Erythroblast (primary cell): ENCODE measurements around the gene UCHL3.

ENCODE experiments used
- DNase-seq, 2 experiments: peaks; one replicate each; lab custom pipeline; 2025; lab: John Stamatoyannopoulos, UW
- GATA1 ChIP-seq: IDR thresholded peaks from 2 replicates; pipeline ENCODE4 v1.6.1; 2011; ENCODE audit warnings: low read depth, mild to moderate bottlenecking, control low read depth, low read length, moderate library complexity
- POLR2A ChIP-seq: IDR thresholded peaks from 2 replicates; pipeline ENCODE4 v1.6.1; 2011; ENCODE audit warnings: mild to moderate bottlenecking, low read length

UCHL3 gene

DNA sequence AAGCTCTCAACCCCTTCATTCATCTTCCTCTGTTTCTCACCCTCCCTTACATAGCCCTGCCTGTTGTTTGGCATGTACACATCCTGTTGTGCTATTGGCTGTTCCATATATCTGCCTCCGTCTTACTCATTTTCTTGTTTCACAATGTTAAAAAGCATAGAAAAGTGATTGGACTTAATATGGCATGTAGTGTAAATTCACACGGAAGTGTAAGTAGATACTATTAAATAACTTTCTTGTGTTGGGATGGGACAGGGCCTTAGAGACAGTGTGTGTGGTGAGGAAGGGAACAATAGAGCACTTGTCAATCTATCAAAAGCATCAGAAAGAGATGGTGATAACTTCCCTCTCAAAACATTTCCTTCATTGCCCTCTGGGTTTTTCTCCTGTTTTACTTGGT lies 98.9 kb downstream of the UCHL3 start:
- TF ChIP-seq POLR2A = no peak
- no peak for TF ChIP-seq GATA1
- no peak for DNase-seq

DNA sequence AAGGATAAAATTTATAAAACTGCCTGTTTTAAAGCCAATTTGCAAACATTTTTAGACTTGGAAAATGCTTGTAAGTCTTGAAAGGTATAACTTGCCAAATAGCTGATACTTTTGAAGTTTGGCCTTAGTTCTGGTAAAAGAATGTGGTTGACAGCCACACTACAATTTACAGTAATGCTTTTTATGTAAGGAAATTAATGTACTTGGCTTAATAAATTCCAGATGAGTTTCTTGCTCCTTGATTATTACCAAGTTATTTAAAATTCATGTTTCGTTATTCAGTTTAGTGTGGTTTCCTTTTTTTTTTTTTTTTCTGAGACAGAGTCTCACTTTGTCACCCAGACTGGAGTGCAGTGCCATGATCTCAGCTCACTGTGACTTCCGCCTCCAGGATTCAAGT lies 101.4 kb downstream of the UCHL3 start:
- DNase-seq = no peak
- no peak for TF ChIP-seq GATA1
- no peak for TF ChIP-seq POLR2A

DNA sequence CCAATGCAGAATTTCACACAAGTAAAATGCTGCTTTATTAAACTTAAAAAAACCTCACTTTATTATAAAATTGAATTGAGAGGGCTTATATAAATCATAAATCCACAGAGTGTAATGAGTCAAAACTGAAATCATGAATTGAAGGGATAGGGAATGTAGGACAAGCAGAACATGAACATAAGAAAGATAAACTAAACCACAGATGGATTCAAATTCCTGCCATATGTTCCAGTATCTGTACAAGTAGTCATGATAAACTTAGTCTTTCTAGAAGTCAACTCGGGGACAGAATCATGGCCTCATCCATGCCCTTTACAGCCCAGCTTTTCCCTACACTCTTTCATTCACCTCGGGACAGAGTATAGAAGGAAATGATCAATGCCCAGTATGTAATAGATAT lies 103.1 kb downstream of the UCHL3 start:
- no peak for DNase-seq
- TF ChIP-seq GATA1 (no peak), POLR2A (no peak)
